OCI-LY7 (cell line): ENCODE results near the gene TMC1. TPM values are rescaled to one million over a fixed set of nuclear protein-coding genes. Genes with fewer than 3 reads are reported as not detected.
"Not testable (repeated sequence)": the region's sequence is repeated elsewhere in the genome, so short reads cannot be mapped to it uniquely, and the experiment has no call there.

Experiments
- BruUV-seq: library from RNA; stranded (reverse); fragments of 400-500 nt; replicated peaks from 2 replicates; lab custom pipeline; 2021; lab: Mats Ljungman, UMichigan
- CTCF ChIA-PET: fragments of 300-600 bp; sonication (Branson Sonifier 250); formaldehyde crosslinking; loops from one replicate; lab custom pipeline; 2022; ENCODE audit warnings: antibody characterized with exemption; ENCODE audit not compliant: unreplicated experiment; lab: Charles Lee
- POLR2A ChIA-PET: fragments of 300-600 bp; sonication (Branson Sonifier 250); formaldehyde crosslinking; loops from one replicate; lab custom pipeline; 2022; ENCODE audit warnings: antibody characterized with exemption; lab: Charles Lee
- DNase-seq: peaks from one replicate; pipeline ENCODE4 v3.0.0-alpha.2; 2015; ENCODE audit warnings: low spot score
- H2AFZ ChIP-seq: fragments of 200-600 bp; sonication (generic), shearing (Covaris generic); 2 replicates; pipeline ENCODE4 v1.6.1; 2014; ENCODE audit warnings: mild to moderate bottlenecking, antibody characterized with exemption, low read length, moderate library complexity
- H3K27ac ChIP-seq: fragments of 200-600 bp; sonication (generic); 2 replicates; pipeline ENCODE4 v1.5.1; 2014; ENCODE audit warnings: mixed run types, low read depth, mild to moderate bottlenecking, moderate library complexity, low read length, inconsistent platforms; ENCODE audit not compliant: poor library complexity, severe bottlenecking
- H3K36me3 ChIP-seq: fragments of 200-600 bp; sonication (generic); 2 replicates; pipeline ENCODE4 v1.6.1; 2014; ENCODE audit warnings: mild to moderate bottlenecking, antibody characterized with exemption, low read length, moderate library complexity, mixed read lengths; ENCODE audit not compliant: insufficient read depth
- H3K4me1 ChIP-seq: fragments of 200-600 bp; sonication (generic); 2 replicates; pipeline ENCODE4 v1.5.1; 2014; ENCODE audit warnings: mild to moderate bottlenecking, low read length; ENCODE audit not compliant: insufficient read depth, poor library complexity, severe bottlenecking
- H3K4me2 ChIP-seq: fragments of 200-600 bp; sonication (generic); 2 replicates; pipeline ENCODE4 v1.6.1; 2014; ENCODE audit warnings: mild to moderate bottlenecking, low read length
- H3K4me3 ChIP-seq: fragments of 200-600 bp; sonication (generic); 2 replicates; pipeline ENCODE4 v1.5.1; 2014; ENCODE audit warnings: mild to moderate bottlenecking, low read depth, low read length; ENCODE audit not compliant: poor library complexity, severe bottlenecking
- H3K79me2 ChIP-seq: fragments of 200-600 bp; sonication (generic); 2 replicates; pipeline ENCODE4 v1.6.1; 2016; ENCODE audit warnings: low read depth, mild to moderate bottlenecking, low read length, moderate library complexity, mixed read lengths; ENCODE audit not compliant: insufficient read depth
- H3K9me2 ChIP-seq: fragments of 200-600 bp; sonication (generic); 2 replicates; pipeline ENCODE4 v1.6.1; 2016; ENCODE audit warnings: mild to moderate bottlenecking, low read length, mixed read lengths; ENCODE audit not compliant: insufficient read depth
- H3K9me3 ChIP-seq: fragments of 200-600 bp; sonication (generic); 2 replicates; pipeline ENCODE4 v1.6.1; 2014; ENCODE audit warnings: mild to moderate bottlenecking, mixed run types, low read length, mixed read lengths
- H4K20me1 ChIP-seq: fragments of 200-600 bp; sonication (generic); 2 replicates; pipeline ENCODE4 v1.6.1; 2014; ENCODE audit warnings: mild to moderate bottlenecking, antibody characterized with exemption, low read length, moderate library complexity, mixed read lengths; ENCODE audit not compliant: insufficient read depth
- CTCF ChIP-seq: fragments of 200-600 bp; sonication (generic); conservative IDR thresholded peaks from 2 replicates; pipeline ENCODE4 v1.5.1; 2014; ENCODE audit warnings: mild to moderate bottlenecking, antibody characterized with exemption, low read length, moderate library complexity, mixed read lengths
- EZH2phosphoT487 ChIP-seq: fragments of 200-600 bp; sonication (generic); IDR thresholded peaks from 2 replicates; pipeline ENCODE4 v1.6.1; 2018; ENCODE audit warnings: low read depth, borderline replicate concordance, mild to moderate bottlenecking, mixed run types, antibody characterized with exemption, low read length, moderate library complexity, mixed read lengths
- intact Hi-C: fragments of 100-400 bp; cut with micrococcal nuclease; formaldehyde crosslinking; loops from one replicate; pipeline ENCODE4 v1.10.0; 2022; ENCODE audit not compliant: unreplicated experiment
- total RNA-seq, 2 experiments: library from RNA; depleted of rRNA in 1 of 2; stranded (reverse); fragments of >200 nt in 1 of 2; shearing (Covaris generic) in 1 of 2; gene quantifications; 2 replicates each; pipeline ENCODE4 v1.2.3, GENCODE V29; 2014 to 2022

TMC1 gene
- total RNA-seq, 2 experiments from 2014 or later: not detected

GRCh38 chr9:72478966-72479365, 42.4 kb upstream of the TMC1 start:
- H3K4me3 ChIP-seq: no peak overlapping the region
- BruUV-seq: no TSS peak
- no peak for DNase-seq
- H3K79me2 ChIP-seq: no peaks in the 10 kb centered on the region
- intact Hi-C loops: no loop called here
- no peaks in the 10 kb centered on the region for H3K9me2 ChIP-seq
- TF ChIP-seq CTCF: no peak
- no peak for TF ChIP-seq EZH2phosphoT487
- POLR2A ChIA-PET: interaction anchor here (0.7 kb wide), 1 partner anchor 91 kb away, joined by 4 read pairs; no protein-coding TSS in a partner anchor
- CTCF ChIA-PET: no interaction called here
- no peaks in the 10 kb centered on the region for H4K20me1 ChIP-seq
- H3K4me1 ChIP-seq: no peaks in the 10 kb centered on the region
- H3K36me3 ChIP-seq: no peaks in the 10 kb centered on the region
- H3K4me2 ChIP-seq: no peak overlapping the region
- no peak overlapping the region for H2AFZ ChIP-seq
- no peak overlapping the region for H3K27ac ChIP-seq
- no peaks in the 10 kb centered on the region for H3K9me3 ChIP-seq

GRCh38 chr9:72480261-72480660, 41.1 kb upstream of the TMC1 start:
- H3K9me3 ChIP-seq, CTCF ChIA-PET, intact Hi-C loops, H3K4me2 ChIP-seq, BruUV-seq, H3K79me2 ChIP-seq, H4K20me1 ChIP-seq, H2AFZ ChIP-seq, H3K36me3 ChIP-seq, H3K4me1 ChIP-seq, H3K9me2 ChIP-seq, H3K4me3 ChIP-seq, H3K27ac ChIP-seq, DNase-seq: not testable (repeated sequence)
- POLR2A ChIA-PET: interaction anchor here (0.6 kb wide), 1 partner anchor 193 kb away, joined by 3 read pairs; no protein-coding TSS in a partner anchor

GRCh38 chr9:72480921-72481320, 40.5 kb upstream of the TMC1 start:
- TF ChIP-seq EZH2phosphoT487 (no peak), CTCF (no peak)
- H3K9me2 ChIP-seq: no peaks in the 10 kb centered on the region
- no peak overlapping the region for H3K4me2 ChIP-seq
- H3K36me3 ChIP-seq: no peaks in the 10 kb centered on the region
- DNase-seq: no peak
- no peak overlapping the region for H2AFZ ChIP-seq
- ChIA-PET CTCF (no interaction called here), POLR2A (no interaction called here)
- no peak overlapping the region for H3K4me3 ChIP-seq
- intact Hi-C loops: no loop called here
- H4K20me1 ChIP-seq: no peaks in the 10 kb centered on the region
- H3K27ac ChIP-seq: no peak overlapping the region
- H3K4me1 ChIP-seq: no peaks in the 10 kb centered on the region
- H3K79me2 ChIP-seq: no peaks in the 10 kb centered on the region
- BruUV-seq: no TSS peak
- H3K9me3 ChIP-seq: no peaks in the 10 kb centered on the region
